AG04449 (cell line): ENCODE data around the gene IL10RB.

Source experiments
- CTCF ChIA-PET: fragments of 350-600 bp; formaldehyde crosslinking; extraction: SDS; loops from one replicate; lab custom pipeline; 2021; ENCODE audit warnings: antibody characterized with exemption; lab: Yijun Ruan, JAX
- POLR2A ChIA-PET: fragments of 400-600, 350-600 bp; formaldehyde crosslinking; extraction: SDS; loops from one replicate; lab custom pipeline; 2020; ENCODE audit warnings: antibody characterized with exemption, inconsistent platforms; lab: Yijun Ruan, JAX
- DNase-seq: peaks from one replicate; pipeline ENCODE4 v3.0.0-alpha.2; 2010; ENCODE audit warnings: low read depth, low spot score
- H3K4me3 ChIP-seq: 2 replicates; pipeline ENCODE4 v1.5.1; 2011; ENCODE audit warnings: low read depth, mild to moderate bottlenecking, control low read depth, low read length
- TF ChIP-seq, protein P1 (sequence below): IDR thresholded peaks from one replicate; pipeline ENCODE4 v1.5.1; 2011; ENCODE audit warnings: mild to moderate bottlenecking, moderate library complexity, low read length, control low read depth, inconsistent platforms; ENCODE audit not compliant: insufficient read depth; ENCODE audit errors: missing control alignments

The IL10RB gene

DNA sequence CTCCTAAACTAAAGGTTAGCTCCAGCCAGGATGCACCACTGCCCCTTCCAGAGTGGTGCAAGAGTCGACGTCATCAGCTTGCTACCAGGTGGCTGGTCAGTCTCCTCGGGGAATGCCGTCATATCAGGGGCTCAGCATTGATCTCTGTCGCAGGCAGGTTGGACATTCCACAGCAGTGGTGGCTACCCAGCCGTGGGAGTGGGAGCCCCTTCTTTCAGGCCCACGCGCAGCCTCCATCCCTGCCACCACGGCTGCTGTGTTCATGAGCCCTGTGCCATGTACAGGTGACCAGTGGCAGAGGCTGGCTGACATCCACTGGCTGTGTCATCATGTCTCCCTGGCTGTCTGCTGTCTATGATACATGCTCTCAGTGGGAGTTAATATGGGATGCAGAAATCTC is 25.5 kb downstream of the IL10RB start:
- TF ChIP-seq, protein P1, sequence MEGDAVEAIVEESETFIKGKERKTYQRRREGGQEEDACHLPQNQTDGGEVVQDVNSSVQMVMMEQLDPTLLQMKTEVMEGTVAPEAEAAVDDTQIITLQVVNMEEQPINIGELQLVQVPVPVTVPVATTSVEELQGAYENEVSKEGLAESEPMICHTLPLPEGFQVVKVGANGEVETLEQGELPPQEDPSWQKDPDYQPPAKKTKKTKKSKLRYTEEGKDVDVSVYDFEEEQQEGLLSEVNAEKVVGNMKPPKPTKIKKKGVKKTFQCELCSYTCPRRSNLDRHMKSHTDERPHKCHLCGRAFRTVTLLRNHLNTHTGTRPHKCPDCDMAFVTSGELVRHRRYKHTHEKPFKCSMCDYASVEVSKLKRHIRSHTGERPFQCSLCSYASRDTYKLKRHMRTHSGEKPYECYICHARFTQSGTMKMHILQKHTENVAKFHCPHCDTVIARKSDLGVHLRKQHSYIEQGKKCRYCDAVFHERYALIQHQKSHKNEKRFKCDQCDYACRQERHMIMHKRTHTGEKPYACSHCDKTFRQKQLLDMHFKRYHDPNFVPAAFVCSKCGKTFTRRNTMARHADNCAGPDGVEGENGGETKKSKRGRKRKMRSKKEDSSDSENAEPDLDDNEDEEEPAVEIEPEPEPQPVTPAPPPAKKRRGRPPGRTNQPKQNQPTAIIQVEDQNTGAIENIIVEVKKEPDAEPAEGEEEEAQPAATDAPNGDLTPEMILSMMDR: no peak
- no peak overlapping the region for H3K4me3 ChIP-seq
- ChIA-PET POLR2A (interaction anchor here (0.8 kb wide), 1 partner anchor 33 kb away, joined by 3 read pairs; the partner anchor contains the start of gene IFNAR1), CTCF (no interaction called here)
- DNase-seq: no peak

DNA sequence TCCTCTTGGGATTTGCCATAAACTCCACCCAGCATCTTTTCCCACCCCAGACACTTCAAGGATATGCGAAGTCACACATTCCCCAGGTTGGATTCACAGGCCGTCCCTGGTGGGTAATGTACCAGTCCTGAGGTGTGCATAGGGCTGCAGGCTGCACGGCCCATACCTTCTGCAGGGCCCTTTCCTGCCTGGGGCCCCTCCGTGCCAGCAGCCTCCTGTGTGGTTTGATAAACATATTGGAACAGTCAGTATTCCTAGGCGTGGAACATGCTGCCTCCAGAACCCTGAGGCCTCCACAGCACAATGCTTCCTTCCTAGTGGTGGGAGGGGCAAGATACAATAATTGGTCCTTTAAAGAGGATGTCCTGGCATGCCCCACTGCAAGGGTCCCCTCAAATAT is 26.6 kb downstream of the IL10RB start:
- ChIA-PET POLR2A (no interaction called here), CTCF (interaction anchor here (1.6 kb wide), 1 partner anchor 14 kb away, joined by 3 read pairs; no protein-coding TSS in a partner anchor)
- TF ChIP-seq, protein P1: no peak
- DNase-seq: no peak
- H3K4me3 ChIP-seq: no peak overlapping the region

DNA sequence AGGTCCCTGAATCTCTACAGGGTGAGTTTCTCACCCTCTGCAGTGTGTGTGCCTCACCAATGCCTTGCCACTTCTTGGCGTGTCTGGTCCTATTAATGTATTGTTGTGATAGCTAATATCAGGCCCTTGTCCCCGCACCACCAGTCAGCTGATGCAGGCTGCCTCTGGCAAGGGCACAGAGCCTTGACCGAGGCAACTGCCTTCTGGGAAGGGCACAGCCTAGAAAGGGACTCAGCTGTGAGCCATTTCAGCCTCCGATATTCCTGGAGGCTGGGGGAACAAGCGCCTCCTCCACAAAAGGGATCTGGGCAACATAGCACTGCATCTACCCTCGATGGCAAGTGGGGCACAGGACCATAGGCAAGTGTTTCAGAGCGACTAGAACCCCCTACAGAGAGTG is 27.0 kb downstream of the IL10RB start:
- H3K4me3 ChIP-seq: no peak overlapping the region
- TF ChIP-seq, protein P1: no peak
- DNase-seq: no peak
- CTCF ChIA-PET: interaction anchor here (1.5 to 1.6 kb wide), 2 partner anchors 14 to 21 kb away, joined by 3 read pairs; no protein-coding TSS in a partner anchor
- POLR2A ChIA-PET: no interaction called here

DNA sequence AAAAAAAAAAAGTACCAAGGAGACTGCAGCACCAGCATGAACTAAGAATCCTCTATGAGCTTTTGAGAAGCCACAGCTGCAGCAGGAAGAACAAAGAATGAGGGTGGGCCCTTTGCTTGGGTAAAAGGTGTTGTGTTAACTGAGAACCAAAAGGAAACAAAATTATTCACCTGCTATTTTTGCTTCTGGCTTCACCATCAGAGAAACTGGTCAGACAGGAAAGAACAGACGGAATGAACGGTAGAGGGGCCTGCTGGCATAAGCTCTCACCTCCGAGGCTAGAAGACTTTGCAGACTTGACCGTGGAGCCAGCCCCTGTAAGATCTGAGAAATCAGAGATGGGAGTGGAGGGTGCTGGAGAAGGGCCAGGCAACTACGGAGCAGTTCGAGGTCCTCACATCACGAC is 27.6 kb downstream of the IL10RB start:
- CTCF ChIA-PET: interaction anchor here (1.5 kb wide), 1 partner anchor 22 kb away, joined by 3 read pairs; no protein-coding TSS in a partner anchor
- POLR2A ChIA-PET: no interaction called here
- H3K4me3 ChIP-seq: no peak overlapping the region
- TF ChIP-seq, protein P1: no peak
- no peak for DNase-seq

DNA sequence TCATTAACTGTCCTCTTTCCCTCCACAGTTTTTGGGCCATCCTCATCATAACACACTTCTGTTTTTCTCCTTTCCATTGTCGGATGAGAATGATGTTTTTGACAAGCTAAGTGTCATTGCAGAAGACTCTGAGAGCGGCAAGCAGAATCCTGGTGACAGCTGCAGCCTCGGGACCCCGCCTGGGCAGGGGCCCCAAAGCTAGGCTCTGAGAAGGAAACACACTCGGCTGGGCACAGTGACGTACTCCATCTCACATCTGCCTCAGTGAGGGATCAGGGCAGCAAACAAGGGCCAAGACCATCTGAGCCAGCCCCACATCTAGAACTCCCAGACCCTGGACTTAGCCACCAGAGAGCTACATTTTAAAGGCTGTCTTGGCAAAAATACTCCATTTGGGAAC is 30.0 kb downstream of the IL10RB start:
- H3K4me3 ChIP-seq: no peak overlapping the region
- CTCF ChIA-PET: no interaction called here
- TF ChIP-seq, protein P1: no peak
- DNase-seq: no peak
- POLR2A ChIA-PET: no interaction called here

DNA sequence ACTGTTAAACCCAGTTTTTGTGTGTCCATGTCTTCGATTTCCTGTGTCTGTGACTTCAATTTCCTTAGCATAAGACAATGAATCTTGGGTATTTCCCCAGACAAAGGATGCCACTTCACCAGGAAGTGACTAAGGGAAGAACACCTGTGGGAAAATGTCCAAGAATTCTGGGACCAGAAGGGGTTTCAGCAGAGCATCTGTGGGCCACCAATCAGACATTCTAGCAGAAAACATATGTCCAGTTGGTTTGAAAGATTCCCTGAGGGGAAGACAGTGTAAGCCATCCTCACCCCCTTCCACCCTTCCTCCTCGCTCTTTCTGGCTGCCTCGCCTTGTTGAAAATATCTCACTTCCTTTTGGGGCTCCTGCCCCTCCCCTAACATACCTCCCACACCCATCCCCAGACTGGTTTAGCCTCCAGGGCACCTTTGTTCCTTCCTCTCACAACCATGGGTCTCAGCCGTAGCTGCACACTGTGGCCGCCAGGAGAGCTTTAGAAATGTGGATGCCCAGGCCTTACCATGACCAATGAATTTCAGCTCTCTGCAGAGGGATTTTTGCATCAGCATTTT is 33.1 kb downstream of the IL10RB start:
- H3K4me3 ChIP-seq: no peak overlapping the region
- DNase-seq: no peak
- ChIA-PET CTCF (interaction anchor here (1.3 kb wide), 1 partner anchor 15 kb away, joined by 3 read pairs; no protein-coding TSS in a partner anchor), POLR2A (no interaction called here)
- TF ChIP-seq, protein P1: no peak
